GM21381 (cell line): ENCODE data around the gene AVPR2.

Experiments
- ATAC-seq: cut with Tn5 transposase; IDR thresholded peaks from one replicate; pipeline ENCODE4 v1.9.1; 2021; ENCODE audit warnings: mild to moderate bottlenecking, moderate library complexity; ENCODE audit not compliant: unreplicated experiment

AVPR2 gene

DNA sequence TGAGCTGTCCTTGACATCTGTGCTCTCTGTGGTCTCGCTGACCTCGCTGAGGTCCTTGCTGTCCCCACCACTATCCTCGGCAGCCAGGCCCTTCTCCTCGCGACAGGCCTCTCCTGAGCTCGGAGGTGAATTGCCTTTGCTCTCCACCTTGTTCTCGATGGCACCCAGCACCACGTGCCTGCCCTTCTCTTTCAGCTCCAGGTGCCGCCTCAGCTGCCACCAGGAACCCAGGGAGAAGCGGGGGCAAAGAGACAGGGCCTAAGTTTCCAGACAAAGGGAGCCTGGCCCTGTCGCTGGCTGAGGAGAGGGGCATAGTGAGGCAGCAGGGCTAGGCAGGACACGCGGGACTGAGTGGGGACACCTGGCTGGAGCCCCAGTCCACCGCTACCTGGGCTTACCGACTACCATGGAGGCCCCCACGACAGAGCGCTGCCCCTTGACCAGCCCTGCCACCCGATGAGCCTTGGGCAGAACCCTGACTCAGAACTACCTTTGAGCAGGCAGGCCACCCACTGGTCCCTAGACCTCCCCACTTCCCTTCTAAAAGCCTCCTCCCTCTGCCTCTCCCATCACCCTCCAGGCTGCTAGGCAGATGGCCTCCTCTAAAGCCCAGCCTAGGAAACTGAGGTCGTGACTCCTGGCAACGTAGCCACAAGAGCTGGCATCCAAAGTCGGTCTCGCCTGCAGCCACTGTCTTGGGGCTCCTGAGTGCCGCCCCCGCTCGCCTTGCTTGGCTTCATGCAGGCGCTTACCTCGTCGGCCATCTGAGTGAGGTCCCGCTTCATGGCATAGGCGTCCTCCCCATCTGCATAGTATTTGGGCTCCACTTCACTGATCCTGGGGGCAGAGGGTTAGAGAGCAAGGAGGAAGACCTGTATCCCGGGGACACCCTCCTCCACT is 25.8 kb downstream of the AVPR2 start:
- ATAC-seq = no peak

DNA sequence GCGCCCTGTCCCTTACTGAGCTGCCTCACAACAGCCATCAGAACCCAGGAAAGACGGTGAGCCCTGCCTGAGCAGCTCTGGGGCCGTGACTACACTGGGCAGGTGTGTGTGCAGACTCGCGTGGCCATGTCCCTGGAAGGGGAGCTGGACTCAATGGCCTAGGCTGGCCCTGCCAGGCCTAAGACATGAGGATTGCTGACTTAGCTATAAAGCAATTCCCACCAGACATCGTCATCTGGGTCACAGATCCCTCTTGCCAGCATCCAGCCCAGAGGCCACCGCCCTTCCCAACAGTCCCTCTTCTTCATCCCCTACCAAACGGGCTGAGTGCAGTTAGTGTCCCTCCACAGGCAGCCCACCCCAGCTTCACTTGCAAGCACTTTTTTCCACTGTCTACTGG is 26.7 kb downstream of the AVPR2 start:
- no peak for ATAC-seq

GRCh38 chrX:153931748-153932147 is 27.3 kb downstream of the AVPR2 start:
- no peak for ATAC-seq

DNA sequence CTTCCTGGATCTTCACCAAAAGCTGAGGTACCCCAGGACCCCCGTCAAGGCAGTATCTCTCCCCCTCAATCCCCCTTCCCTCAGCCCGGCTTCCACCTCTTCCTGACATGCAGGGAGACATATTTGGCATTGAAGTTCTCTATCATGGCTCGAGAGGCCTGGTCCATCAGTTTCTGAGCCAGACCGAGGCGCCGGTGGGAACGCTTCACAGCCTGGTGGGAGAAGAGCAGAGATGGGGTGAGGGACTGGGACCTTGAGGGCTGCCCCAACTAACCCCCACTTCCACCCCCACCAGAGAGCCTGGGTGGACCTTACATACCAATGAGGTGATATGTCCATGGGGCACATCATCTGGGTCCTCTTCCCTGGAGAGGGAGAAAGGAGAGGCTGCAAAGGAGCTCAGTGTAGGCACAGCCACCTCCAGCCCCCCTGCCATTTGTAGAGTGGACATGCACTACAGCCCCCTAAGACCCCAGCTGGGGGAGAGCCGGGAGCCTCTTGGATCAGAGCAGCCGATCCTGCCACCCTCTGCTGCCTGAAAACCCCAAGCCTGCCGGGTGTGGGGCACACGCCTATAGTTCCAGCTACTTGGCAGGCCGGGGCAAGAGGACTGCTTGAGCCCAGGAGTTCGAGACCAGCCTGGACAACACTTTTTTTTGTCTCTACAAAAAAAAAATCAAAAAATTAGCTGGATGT is 27.9 kb downstream of the AVPR2 start:
- ATAC-seq = no peak

DNA sequence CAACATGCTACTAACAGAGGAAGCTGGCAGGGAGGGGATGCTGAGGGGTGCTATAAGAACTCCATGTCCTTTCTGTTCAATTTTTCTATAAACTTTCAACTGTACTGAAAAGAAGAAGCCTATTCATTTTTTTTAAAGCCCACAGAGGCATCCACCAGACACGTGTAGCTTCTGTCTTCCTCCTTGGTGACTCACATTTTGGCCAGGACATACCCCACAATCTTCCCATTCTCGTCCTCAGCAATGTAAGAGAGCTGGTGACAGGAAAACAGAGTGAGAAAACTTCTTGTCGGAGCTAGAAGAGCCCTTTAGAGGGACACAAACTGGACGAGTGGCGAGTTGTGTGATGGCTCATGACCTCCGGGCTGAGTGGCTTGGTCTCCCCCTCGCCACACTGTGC is 29.3 kb downstream of the AVPR2 start:
- ATAC-seq = no peak

DNA sequence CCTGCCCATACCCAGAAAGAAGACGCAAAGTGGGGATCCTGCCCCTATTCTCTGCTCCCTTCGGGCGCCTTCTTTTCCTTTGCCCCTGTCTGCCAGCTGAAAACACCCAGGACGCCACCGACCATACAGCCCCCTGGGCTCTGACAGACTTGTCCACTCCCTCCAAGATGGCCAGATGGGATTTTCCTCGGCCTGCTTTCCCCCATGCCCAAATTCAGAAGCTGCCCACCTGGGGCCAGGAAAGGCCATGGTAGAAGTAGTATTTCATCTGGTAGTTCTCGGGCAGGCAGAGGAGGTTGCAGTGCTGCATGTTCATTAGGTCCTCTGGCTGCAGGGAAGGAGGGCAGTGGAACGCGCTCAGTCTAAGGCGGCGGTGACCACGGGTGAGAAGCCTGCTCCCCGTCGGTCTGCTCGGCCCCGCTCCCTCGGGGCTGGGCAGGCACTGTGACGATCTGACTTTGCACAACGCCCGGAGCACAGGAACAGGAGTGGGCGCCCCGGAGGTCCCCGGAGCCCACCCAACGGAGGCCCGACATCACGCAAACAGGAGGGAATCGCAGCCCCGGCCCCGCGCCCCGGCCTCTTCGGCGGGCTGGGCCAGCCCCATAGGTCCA is 29.8 kb downstream of the AVPR2 start:
- ATAC-seq = peak; percentile 18

DNA sequence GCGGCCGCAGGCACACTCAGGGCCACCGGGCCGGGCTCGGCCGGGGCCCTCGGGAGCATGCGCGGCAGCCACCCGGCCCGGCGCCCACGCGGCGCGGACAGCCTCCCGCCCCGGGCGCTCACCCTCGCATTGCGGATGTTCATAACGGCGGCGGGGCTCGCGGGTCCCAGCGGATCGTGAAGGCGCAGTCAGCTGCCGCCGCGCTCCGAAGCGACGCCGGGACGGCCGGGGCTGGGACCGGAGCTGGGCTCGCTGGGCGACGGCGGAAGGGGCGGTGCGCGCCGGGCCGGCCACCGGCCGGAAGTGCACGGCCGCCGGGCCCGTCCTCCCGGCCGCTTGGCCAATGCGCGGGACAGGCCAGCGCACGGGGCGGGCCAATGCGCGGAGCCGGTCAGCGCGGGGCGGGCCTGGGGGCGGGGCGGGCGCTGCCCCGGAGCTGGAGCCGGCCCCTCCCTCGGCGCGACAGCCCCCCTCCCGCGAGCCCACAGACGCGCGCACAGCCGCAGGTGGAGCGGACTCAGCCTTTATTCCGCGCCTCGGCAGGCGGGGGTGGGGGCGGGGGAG is 30.4 kb downstream of the AVPR2 start, which contains the start of gene NAA10:
Gene NAA10, minus strand, starts transcription at position 276 of the 564 bp plus-strand sequence. Its CDS starts 133 bp downstream, at position 143.
- ATAC-seq = peak; percentile 87

GRCh38 chrX:153935326-153935851 is 30.9 kb downstream of the AVPR2 start:
- no peak for ATAC-seq

- no peak for ATAC-seq
Measured at GRCh38 chrX:153937056-153937455, 32.6 kb downstream of the AVPR2 start.

GRCh38 chrX:153938226-153938786 is 33.8 kb downstream of the AVPR2 start:
- ATAC-seq = no peak

- no peak for ATAC-seq
Measured at GRCh38 chrX:153939573-153939972, 35.1 kb downstream of the AVPR2 start.

- ATAC-seq = no peak
Measured at GRCh38 chrX:153941336-153942252, 37.1 kb downstream of the AVPR2 start.

GRCh38 chrX:153944140-153944799 is 39.8 kb downstream of the AVPR2 start, which contains the start of gene RENBP:
RENBP (minus strand) TSS chrX:153944643; CDS start chrX:153944610, 33 bp downstream.
- no peak for ATAC-seq

DNA sequence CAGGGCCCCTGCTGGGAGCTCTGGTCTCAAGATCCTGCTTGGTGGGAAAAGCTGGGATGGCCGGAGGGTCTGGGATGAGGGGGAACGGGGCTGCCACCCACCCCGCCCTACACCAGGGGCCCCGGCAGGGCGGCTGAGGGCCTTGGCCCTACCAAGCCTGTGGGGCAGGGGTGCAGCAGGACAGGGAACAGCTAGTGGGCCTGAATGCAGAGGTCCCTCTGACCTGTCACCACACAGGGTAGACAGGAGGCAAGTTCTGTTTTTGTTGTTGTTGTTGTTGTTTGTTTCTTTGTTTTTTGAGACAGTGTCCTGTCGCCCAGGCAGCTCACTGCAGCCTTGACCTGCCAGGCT is 40.3 kb downstream of the AVPR2 start:
- no peak for ATAC-seq

- ATAC-seq = no peak
Measured at GRCh38 chrX:153945956-153946943, 41.8 kb downstream of the AVPR2 start.

GRCh38 chrX:153947009-153947769 is 42.7 kb downstream of the AVPR2 start:
- ATAC-seq = peak; percentile 71

DNA sequence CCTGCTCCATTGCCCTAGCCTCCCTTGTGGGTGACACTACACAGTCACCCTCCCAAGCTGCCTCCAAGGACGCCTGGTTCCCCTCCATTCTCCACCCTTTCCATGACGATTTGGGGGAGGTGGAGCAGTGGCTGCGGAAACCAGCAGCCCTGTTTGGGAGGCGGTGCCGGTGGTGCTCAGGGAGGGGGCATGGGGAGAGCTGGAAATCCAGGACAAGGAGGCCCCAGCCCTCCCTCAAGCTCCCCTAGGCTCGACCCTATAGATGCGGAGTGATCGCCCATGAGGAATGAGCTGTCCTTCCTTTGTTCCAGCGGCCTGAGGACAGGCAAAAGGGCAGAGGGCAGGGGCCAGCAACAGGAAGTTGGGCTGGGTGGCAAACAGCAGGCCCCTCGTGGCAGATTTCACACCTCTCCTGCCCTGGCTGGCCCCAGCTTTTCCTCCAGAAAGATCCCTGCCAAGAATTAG is 43.6 kb downstream of the AVPR2 start:
- ATAC-seq = no peak
